Activated naive CD4-positive, alpha-beta T cell treated with Interleukin-2 at 50 U/mL for 16 hours (primary cell): ENCODE data around the gene E2F3.

Source experiments
- DNase-seq: peaks from one replicate; pipeline ENCODE4 v3.0.0-alpha.2; 2020

Gene E2F3

DNA sequence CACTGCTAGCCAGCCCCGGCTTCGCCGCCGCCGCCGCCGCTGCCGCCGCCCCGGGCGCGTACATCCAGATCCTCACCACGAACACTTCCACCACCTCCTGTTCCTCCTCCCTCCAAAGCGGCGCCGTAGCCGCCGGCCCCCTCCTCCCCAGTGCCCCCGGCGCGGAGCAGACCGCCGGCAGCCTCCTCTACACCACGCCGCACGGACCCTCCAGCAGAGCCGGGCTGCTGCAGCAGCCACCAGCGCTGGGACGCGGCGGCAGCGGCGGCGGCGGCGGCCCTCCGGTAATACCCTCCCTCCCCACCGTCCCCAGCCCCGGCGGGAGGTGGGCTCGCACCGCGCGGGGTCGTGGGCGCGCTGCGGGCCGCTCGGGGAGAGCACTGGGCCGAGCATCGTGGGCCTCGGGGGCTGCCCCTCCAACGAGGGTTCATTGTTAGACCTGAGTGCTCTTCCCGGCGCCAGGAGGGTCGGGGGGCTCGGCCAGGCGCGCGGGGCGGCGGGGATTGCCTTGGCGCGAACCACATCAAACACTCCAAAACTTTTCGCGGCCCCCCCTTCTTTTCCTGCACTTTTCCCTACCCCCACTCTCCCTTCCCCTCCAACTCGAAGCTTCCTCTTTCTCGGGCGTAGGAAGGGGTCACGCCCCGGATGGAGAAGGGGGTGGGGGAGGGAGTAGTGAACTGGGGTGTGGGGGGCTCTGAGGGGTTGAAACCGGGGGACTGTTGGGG lies 827 bp downstream of the E2F3 start:
- DNase-seq, result peak; percentile 42

DNA sequence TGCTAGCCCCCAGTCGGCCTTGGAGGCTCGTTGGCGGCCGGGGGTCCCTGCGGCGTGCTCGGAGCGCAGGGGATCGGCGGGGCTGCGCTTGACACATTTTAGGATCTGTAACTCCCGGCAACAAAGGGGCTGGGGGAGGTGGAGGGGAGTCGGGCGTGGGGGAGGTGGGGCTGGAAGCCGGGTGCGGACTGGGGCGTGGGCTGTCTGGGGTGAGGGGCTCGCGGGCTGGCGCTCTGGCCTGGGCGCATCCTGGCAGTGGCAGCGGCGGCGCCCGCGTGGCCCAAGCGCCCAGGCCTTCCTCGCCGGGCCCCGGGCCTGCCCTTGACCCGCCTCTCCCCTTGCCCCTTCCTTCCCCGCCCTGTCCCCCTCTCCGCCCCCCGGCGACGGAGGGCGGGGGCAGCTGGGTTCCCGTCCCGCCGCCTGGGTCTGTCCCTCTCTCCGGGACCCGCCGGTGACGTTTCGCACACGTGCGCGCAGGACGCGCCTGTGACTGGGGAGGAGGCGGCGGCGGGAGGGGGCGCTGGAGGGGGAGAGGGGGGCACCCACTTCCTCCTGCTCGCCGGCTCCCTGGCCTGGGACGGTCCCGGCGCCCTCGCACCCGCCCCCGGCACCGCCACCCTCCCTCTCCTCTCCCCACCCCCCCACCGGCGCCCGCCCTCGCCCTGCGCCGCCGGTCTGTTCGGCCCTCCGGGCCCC lies 1.5 kb downstream of the E2F3 start:
- DNase-seq, result peak; percentile 90

DNA sequence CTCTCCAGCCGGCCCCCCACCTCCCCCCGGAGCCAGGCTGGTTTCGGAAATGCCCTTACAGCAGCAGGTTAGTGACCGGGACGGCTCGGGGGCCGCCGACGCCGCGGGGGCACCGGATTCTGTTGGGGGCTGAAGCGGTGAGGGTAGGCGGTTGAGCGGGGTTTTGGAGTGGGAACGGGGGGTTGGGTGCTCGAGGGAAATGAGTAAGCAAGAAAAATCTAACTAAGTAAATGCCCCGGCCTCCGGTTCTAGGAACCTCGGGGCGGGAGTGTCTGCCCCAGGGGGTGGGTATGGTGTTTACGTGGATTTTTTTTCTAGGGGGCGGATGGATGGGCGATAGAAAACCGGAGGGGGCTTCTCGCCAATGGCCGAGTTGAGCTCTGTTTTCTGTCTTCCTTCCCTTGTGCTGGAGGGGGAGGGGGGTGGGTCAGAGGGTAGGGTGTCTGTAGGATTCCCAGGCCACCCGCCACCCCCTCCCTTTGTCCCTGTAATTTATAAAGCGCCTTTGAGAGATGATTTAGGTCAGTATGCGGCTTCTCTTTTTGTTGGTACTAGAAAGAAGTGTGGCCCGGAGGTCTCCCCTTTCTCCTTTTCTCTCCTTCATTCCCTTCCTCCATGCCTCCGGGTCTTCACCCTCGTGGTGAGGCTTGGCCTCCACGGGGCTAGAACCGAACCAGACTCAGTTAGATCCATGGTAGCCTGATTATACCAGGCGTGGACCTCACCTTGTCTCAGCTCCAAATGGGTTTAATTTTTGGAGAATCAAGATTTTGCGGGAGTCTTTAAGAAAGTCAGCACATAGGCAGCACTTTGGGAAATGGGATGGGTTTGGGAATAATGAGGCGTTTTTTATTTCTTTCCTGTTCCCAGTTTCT lies 2.3 kb downstream of the E2F3 start:
- peak; percentile 85 for DNase-seq

DNA sequence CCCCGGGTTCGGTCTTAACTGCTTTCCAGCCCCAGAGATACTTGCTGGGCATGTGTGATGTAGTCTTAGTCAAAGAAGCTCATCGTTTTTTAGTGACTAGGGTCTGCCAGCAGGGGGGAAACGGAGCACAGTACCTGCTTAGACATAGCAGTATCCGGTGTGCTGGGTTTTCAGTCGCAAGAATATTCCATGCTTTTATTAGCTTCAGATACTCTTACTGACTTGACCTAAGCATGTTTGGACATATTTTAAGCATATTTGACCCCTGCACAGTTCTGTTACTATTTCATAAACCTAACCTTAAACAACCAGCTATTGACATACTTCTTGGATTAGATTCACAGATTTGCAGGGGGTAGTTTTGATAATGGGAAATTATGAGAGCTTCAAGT lies 3.0 kb downstream of the E2F3 start:
- peak; percentile 73 for DNase-seq

DNA sequence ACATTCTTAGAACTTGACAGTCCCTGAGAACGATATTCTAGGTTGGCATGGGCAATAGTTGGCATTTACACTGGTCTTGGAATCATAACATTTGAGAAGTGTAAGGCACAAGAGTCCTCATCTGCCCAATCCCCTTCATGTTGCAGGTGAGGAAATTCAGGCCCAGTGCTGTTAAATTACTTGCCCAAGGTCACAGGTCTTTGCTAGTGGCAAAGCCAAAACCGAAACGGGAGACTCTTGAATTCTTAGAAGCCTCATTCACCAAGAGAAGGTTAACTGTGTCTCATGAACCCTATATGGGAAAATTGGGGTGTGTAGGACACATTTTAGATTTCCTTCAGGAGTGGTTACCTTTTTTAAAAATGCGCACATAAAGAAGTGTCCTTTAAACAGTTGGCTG lies 7.2 kb downstream of the E2F3 start:
- DNase-seq, result no peak

DNA sequence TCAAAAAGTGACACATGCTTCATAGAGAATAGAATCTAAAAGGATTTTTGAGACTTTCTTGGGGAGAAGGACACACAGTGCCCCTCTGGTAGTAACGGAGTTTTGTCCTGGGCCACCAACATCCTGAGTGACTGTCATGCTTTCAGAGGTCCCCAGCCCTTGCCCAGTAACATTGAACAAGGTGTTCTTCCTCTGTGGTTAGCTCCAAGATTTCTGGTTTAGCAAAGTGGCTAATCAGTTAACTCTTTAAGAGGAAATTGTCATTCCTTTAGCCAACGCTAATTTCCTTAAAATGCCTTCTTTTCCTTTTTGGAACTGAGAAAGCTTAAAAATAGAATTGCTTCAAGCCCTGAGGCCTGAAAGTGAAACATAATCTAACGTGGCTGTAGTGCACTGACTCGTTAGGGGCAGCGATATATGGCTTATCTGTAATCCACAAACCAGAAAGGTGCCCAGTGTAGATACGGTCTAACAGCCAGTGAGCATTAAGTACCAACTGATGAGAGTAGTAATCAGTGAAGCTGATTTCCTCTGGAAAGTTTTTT lies 7.8 kb downstream of the E2F3 start:
- no peak for DNase-seq

DNA sequence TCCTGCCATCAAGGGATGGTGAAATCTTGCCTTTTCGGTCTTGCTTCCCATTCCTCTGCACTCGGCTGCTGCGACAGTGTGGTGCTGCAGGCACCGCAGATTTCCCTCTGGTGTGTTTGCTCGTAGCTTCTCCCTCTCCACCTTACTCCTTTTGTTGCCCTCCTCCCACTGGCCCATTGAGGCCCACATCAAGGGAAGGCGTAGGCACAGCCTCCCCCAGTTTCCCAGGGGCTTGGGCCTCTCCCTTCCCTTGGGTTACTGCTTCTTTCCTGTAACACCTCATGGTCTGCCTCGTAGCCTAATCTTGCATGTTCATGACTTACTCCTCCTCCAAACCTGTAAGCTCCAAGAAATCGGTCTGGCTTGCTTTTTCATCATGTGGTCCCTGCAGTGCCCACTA lies 9.9 kb downstream of the E2F3 start:
- no peak for DNase-seq

DNA sequence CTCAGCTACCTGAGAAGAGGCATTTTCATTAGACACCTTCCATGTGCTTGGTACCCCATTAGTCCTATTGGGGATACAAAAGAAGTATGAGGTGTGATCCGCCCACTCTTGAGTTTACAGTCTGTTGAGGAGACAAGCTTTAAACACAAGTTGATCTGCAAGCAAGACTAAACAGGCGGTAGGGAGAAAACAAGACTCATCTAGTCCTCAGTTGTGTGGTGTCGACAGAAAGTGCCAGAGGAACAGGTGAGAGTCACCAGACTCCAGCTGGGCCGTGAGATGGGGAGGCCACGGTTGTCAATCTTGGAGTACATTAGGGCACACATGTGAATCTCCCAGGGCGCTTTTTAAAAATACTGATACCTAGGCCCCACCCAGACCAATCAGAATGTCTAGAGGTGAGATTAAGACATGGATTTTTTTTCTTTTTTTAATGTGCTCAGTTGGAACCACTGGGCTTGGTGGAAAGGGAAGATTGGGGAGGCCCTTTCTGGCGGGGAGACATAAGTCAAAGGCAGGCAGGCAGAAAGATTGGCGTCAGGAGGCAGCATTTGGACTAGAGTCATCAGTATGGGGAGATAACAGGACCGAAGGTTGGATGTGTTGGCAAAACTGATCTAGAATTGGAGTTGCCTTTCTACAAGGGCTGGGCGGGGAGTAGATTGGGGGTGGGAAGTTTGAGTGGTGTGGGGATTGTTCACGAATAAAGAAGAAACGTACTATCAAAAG lies 10.4 kb downstream of the E2F3 start:
- DNase-seq, result no peak

DNA sequence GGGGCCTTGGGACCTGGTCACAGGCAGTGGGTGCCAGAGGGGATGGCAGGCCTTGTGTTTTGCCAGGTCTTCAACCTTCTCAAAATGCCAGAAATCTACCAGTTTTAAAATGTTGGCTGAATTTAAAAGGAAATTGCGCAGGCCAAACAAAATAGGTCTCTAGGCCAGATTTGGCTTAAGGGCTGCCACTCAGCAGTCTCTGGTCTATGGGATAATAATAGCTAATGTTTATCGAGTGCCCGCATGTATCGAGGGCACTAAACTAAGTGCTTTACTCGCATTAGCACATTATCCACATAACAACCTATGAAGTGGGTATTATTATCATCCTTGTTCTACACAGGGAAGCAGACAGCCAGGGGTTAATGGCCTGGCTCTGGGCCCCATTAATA lies 11.0 kb downstream of the E2F3 start:
- DNase-seq, result no peak

DNA sequence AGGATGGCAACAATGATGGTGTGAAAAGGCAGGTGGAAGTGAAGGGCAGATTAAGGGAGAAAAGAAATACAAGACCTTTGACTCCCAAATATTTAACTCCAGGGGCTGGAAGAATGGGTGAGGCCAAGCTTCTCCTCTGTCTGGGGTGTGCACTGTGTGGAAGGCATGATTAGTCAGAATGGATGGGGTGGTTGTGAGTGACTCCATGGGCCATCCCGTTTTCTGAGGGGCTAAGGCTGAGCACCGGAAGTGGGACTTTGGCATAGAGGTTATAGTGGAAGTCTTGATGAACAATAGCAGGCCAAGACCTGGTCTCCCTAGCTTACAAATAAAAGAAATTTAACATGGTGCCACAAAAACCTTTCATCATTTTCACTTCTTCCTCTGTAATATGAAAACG lies 12.1 kb downstream of the E2F3 start:
- DNase-seq, result no peak

DNA sequence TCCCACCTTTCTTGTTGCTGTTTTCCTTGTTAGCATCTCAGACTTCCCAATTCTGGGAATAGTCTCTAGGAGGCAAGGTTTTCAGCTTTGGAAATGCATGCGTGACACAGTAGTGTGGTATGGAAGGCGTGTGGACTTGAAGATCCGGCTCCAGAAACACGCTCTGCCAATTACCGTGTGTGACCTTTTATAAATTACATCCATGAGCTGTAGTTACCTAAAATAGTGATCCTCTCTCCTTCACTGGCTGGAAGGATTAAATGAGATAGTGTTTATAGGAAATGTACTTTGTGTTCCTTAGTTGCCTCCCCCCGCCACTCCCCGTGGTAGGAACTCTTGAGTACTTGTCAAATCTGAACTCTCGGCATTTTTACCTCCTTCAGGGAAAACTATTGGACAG lies 13.0 kb downstream of the E2F3 start:
- DNase-seq, result no peak

DNA sequence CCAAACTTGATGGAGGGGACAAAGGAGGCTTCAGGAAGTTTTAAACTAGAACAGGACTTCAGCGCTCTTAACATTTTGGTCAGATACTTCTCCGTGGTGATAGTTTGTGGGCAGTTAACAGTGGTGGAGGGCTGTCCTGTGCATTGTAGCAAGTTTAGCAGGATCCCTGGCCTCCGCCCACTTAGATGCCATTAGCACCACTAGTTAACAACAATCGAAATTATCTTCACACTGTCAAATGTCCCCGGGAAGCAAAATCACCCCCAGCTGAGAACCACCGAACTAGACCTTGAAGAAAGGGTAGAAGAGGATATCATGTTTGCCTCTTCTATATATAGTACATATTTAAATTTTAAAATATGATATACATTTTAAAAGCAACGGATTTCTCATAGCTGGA lies 13.6 kb downstream of the E2F3 start:
- no peak for DNase-seq

DNA sequence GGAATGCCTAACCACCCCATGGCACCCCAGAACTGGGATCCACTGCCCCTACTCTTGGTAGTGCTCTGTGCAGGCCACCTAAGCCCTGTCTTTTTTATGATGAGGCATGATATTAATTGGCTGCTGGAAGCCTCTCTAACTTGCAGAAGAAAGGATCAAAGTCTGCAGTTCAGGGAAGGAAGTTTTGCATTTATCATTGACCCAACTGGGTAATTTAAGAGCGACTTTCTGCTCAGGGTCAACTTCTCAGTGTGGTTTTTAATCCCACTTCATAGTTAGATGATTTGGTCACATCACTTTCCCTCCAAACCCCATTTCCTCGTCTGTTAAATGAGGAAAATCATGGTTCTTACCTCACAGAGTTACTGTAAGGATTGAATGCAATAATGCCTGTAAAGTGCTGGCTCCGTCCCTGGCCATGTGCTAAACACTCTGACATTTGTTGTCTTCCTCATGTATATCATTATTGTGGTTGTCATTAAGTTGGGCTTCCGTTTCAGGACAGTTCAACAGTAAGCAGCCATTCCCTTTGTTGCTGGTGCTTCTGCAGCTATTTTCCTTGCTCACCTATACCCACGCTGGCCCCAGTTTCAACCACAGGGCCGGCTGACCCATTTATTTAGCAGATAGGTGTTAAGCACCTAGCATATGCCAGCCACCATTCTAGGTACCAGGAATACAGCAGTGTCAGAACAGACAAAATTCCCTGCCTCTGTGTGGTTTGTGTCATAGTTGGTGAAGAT lies 14.2 kb downstream of the E2F3 start:
- peak; percentile 15 for DNase-seq

DNA sequence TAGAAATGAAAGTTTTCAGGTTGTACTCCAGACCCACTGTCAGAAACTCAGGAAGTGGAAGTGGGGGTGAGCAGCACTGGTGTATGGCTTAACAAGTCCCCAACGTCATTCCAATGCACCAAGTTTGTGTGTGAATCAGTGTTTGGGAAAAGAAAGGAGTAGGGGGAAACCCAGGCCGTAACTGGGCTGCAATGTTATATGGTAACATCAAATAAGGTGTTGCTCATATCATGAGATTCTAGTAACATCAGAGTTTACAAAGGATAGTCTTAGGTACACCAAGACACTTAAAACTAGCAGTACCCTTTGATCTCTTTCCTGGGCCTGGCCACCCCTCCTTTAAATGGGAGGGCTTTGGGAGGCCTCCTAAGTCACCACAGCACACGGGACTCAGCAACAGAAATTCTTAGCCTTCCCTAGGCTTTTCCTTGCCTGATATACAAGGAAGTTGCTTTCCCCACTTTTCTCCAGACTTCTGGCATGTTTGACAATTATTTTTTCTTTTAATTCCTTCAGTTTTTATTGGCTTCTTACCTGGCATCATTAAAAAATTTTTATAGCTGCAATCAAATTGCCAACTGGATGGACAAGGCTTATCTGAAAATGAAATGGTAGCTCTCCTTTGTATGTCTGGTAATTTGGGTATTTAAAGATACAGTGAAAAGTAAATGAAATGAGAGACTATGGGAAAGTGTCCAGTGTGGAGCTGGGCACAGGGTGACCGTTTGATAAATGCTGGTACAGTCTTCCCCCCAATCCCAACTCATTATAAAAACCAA lies 15.1 kb downstream of the E2F3 start:
- no peak for DNase-seq

DNA sequence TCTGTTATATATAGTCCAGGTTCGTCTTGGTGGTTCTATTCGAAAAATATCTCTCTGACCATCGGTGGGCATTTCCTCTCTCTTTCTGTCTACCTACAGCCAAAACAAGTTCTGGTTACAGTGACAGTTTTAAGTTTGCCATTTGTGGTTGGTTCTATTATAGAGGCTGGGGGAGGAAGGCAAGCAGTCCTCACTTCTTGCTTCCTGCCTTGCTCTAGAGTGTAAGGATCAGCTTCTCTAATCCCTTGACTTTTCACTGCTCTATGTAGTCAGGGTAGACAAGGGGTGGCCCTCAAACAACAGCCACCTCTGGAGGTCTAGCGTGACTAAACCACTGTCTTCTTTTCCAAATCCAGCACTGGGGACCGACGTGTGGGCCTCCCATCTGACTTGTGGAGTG lies 16.1 kb downstream of the E2F3 start:
- no peak for DNase-seq

DNA sequence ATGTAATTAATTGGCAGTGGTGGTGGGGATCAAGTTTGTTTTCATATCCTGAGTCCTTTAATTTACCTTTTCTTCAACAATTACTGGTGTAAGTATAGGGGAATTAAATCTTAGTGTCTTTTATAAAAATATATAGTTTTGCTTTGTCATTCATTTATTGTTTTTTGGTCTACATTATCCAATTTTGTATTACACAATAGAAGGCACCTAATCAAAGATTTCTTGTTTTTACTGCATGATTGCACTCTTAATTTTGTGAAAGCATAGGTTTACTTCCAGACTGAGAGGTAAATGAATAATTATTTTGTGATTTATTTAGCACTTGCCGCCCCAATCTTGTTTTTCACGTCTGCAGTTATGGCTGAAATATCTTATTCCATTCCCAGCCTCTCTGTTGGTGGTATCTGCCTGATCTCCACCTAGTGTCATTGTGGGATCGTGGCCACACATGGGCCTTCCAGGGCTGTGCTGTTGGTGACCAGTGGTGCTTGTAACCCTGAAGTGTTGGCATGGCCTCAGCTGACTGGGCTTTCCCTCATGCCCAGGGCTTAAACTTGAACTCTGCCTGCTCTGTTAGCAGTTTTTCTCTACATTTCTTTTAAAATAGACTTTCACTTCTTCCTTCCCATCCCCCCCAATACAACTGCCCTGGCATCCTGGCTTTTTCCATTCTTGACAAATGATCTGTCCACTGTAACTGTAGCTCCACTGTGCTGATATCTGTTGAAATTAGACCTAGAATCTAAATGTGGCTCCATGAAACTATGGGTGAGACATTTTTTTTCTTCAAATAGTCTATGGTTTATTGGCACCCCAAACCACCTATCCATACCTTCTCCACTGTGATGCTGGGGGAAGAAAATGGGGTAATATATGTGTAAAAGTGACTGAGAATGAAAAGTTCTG lies 24.8 kb downstream of the E2F3 start:
- DNase-seq, result no peak

DNA sequence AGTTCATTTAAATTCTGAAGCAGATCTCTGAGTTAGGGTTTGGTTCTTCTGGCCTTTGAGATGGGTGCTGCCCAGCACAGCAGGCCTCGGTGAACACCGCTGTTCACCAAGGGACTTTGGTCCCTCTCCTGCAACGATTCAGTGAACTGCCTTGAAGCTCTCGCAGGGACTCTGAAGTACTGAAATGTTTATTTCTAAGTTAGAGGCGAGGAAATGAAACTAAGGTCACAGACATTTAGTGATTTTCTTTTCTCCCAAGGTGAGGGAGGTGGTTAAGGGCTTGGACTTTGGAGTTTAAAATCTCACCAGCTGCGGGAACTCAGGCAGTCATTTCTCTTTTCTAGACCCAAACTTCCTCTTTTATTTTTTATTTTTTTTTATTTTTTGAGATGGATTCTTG lies 26.2 kb downstream of the E2F3 start:
- no peak for DNase-seq

DNA sequence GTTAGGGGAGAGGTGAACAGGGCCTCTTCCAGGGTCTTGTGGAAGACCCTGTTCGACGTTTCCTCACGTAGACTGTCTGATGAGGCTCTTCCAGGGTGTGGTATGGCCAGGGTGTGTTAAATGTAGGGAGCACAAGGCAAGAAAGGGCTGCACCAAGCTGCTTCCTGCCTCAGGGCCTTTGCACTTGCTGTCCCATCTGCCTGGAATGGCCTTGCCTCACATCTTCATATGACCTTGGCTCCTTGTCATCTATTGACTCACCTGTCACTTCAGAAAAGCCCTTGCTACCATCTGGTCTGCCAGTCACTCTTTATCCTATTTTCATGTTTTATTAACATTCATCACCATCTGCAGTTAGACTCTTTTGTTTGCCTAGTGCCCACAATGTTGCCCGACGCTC lies 31.0 kb downstream of the E2F3 start:
- DNase-seq, result no peak

DNA sequence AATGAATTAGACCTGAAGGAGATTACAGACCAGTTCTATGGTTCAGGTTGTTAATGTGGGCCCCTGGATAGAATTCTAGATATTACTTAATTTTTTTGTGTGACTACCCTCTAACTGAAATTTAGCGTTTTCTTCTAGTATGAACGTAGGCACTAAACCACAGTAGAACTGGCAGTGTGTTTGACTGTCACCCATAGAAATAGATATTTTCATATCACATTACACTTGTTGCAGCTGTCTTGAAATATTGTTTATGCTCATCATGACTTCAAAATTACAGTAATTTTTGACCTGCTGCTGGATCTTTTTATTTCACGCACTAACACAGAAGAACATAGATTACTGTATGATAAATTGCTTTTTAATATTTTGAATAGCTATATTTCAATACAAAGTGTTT lies 31.6 kb downstream of the E2F3 start:
- no peak for DNase-seq

DNA sequence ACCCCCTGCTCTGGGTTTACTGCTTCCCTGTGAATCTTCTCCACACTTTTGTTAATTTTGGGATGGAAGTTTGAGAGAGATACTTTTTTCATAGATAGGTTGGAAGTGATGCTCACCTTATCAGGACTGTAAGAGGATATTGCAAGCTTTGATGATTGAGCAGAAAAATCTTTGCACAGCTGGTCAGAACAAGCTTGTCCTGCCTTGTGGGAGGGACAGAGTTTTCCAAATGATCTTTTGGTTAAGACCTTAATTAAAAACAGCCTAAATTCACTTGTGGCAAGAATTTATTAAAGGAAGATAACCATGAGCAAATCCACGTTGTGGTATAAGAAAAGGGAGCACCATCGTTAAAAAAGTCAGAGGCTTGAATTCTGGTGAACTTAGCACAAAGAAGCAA lies 32.2 kb downstream of the E2F3 start:
- no peak for DNase-seq
